Stomach (tissue), 4 donors: Measurements from ENCODE around the gene MEGF9.

Experiments used
- POLR2A ChIP-seq, 4 donors: fragments of 450-650 bp; IDR thresholded peaks; one replicate each; pipeline ENCODE4 v1.6.1; 2016; ENCODE audit warnings: antibody characterized with exemption in 4 of 4, control low read depth in 2 of 4, mild to moderate bottlenecking in 1 of 4, moderate library complexity in 1 of 4
- POLR2AphosphoS5 ChIP-seq, 3 donors: sonication (generic); formaldehyde crosslinking; IDR thresholded peaks; one replicate each; pipeline ENCODE4 v1.6.1; 2016; ENCODE audit warnings: antibody characterized with exemption in 3 of 3
- TF ChIP-seq, protein P1 (sequence below), 7 experiments: fragments of 450-650 bp in 4 of 7; fragments of 200-600 bp in 3 of 7; sonication (generic) in 3 of 7; IDR thresholded peaks; one replicate each; pipeline ENCODE4 v1.5.1; 2016 to 2019; ENCODE audit warnings: antibody characterized with exemption in 7 of 7, control low read depth in 2 of 7, mild to moderate bottlenecking in 1 of 7

DNA sequence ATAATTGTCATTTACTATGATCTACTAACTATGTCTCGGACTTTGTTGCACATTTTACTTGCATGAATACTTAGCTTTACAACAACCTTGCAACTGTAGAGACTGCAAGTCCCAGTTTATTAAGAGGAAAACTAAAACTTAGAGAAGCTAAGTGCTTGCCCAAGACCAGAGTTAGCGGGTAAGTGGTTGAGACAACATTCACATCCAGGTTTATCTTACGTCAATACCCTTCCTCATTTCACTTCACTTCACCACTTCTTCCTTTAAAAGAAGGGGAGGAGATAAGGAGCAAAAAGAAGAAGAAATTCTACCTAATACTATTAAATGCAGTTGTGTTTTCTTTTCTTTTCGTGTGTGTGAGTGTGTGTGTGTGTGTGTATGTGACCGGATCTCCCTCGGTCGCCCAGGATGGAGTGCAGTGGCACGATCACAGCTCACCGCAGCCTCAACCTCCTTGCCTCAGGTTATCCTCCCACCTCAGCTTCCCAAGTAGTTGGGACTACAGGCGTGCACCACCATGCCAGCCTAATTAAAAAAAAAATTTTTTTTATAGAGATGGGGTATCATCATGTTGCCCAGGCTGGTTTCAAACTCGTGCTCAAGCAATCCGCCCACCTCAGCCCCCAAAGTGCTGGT lies 37.4 kb downstream of the MEGF9 start:
- TF ChIP-seq, protein P1, sequence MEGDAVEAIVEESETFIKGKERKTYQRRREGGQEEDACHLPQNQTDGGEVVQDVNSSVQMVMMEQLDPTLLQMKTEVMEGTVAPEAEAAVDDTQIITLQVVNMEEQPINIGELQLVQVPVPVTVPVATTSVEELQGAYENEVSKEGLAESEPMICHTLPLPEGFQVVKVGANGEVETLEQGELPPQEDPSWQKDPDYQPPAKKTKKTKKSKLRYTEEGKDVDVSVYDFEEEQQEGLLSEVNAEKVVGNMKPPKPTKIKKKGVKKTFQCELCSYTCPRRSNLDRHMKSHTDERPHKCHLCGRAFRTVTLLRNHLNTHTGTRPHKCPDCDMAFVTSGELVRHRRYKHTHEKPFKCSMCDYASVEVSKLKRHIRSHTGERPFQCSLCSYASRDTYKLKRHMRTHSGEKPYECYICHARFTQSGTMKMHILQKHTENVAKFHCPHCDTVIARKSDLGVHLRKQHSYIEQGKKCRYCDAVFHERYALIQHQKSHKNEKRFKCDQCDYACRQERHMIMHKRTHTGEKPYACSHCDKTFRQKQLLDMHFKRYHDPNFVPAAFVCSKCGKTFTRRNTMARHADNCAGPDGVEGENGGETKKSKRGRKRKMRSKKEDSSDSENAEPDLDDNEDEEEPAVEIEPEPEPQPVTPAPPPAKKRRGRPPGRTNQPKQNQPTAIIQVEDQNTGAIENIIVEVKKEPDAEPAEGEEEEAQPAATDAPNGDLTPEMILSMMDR (IDR thresholded peaks at IDR 0.05): no peak
- TF ChIP-seq POLR2AphosphoS5 (IDR thresholded peaks at IDR 0.05) (no peak), POLR2A (IDR thresholded peaks at IDR 0.05) (no peak)
